ENCODE data around the gene SMARCA5. TPM values are rescaled to one million over a fixed set of nuclear protein-coding genes. Genes with fewer than 3 reads are reported as not detected.

SMARCA5 gene
- total and polyA plus RNA-seq, 9 of the 15 experiments (the other 6 are each of a cell fraction or from before 2014, with no cell fraction given): 21.6 to 57.8 (median 34.6) TPM

DNA sequence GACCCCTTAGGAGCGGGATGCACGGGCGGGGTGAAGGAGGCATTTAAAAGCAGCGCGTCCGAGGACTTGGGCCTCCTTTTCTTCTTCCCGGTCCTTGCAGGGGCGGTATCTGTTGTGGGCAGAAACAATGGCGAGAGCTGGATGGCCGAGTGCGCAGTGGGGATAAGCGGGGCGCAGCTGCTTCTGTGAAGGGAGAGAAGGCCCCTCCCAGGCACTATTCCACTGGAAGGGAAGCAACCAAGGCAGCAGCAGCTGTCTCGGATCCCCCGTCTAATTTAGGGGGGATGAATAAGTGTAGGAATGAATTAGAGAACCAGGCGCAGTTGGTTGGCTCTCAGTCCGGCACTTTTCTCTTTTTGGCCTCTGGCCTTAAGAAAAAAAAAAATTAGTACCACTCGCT lies 995 bp downstream of the SMARCA5 start (continued):
- TF ChIP-seq ZNF121 (CRISPR knock-in tag; conservative IDR thresholded peaks at IDR 0.05) (no peak), NRF1 (conservative IDR thresholded peaks at IDR 0.05 in 1 of 2, IDR thresholded peaks at IDR 0.05 in 1 of 2) (peak; percentile 33 to 39), ZNF239 (CRISPR knock-in tag; IDR thresholded peaks at IDR 0.05) (no peak), CBX1 (IDR thresholded peaks at IDR 0.05; ENCODE audit: low read depth) (no peak), NCOA4 (IDR thresholded peaks at IDR 0.05; ENCODE audit: partially characterized antibody) (no peak), HSF4 (CRISPR knock-in tag; IDR thresholded peaks at IDR 0.05; ENCODE audit: borderline replicate concordance) (no peak), MYC (IDR thresholded peaks at IDR 0.05; ENCODE audit: low read depth, low read length) (no peak), MYC (CRISPR knock-in tag; IDR thresholded peaks at IDR 0.05; ENCODE audit: borderline replicate concordance, low read depth) (no peak), SPI1 (IDR thresholded peaks at IDR 0.05; ENCODE audit: borderline replicate concordance, low read depth, low read length) (no peak), HMGN3 (IDR thresholded peaks at IDR 0.05; ENCODE audit: borderline replicate concordance, extremely low read depth, insufficient read length, low read depth, low read length) (no peak), FOXA1 (IDR thresholded peaks at IDR 0.05; ENCODE audit: borderline replicate concordance) (no peak), GABPA (tag; conservative IDR thresholded peaks at IDR 0.05; ENCODE audit: low read depth) (no peak), MYBL2 (IDR thresholded peaks at IDR 0.05; ENCODE audit: low read depth) (no peak), MYBL2 (CRISPR knock-in tag; IDR thresholded peaks at IDR 0.05; ENCODE audit: borderline replicate concordance) (no peak), ZC3H8 (IDR thresholded peaks at IDR 0.05) (no peak), TAL1 (IDR thresholded peaks at IDR 0.05) (peak; percentile 66), CBFA2T2 (conservative IDR thresholded peaks at IDR 0.05) (peak; percentile 60), E2F3 (CRISPR knock-in tag; IDR thresholded peaks at IDR 0.05) (no peak), HDAC3 (IDR thresholded peaks at IDR 0.05; ENCODE audit: borderline replicate concordance, partially characterized antibody) (no peak), GATA2 (CRISPR knock-in tag; IDR thresholded peaks at IDR 0.05) (0 out of 2 replicates have a peak, but pooled peaks have one; percentile 13), ARID1B (IDR thresholded peaks at IDR 0.05) (peak; percentile 71)
- TF ChIP-seq, protein P1, sequence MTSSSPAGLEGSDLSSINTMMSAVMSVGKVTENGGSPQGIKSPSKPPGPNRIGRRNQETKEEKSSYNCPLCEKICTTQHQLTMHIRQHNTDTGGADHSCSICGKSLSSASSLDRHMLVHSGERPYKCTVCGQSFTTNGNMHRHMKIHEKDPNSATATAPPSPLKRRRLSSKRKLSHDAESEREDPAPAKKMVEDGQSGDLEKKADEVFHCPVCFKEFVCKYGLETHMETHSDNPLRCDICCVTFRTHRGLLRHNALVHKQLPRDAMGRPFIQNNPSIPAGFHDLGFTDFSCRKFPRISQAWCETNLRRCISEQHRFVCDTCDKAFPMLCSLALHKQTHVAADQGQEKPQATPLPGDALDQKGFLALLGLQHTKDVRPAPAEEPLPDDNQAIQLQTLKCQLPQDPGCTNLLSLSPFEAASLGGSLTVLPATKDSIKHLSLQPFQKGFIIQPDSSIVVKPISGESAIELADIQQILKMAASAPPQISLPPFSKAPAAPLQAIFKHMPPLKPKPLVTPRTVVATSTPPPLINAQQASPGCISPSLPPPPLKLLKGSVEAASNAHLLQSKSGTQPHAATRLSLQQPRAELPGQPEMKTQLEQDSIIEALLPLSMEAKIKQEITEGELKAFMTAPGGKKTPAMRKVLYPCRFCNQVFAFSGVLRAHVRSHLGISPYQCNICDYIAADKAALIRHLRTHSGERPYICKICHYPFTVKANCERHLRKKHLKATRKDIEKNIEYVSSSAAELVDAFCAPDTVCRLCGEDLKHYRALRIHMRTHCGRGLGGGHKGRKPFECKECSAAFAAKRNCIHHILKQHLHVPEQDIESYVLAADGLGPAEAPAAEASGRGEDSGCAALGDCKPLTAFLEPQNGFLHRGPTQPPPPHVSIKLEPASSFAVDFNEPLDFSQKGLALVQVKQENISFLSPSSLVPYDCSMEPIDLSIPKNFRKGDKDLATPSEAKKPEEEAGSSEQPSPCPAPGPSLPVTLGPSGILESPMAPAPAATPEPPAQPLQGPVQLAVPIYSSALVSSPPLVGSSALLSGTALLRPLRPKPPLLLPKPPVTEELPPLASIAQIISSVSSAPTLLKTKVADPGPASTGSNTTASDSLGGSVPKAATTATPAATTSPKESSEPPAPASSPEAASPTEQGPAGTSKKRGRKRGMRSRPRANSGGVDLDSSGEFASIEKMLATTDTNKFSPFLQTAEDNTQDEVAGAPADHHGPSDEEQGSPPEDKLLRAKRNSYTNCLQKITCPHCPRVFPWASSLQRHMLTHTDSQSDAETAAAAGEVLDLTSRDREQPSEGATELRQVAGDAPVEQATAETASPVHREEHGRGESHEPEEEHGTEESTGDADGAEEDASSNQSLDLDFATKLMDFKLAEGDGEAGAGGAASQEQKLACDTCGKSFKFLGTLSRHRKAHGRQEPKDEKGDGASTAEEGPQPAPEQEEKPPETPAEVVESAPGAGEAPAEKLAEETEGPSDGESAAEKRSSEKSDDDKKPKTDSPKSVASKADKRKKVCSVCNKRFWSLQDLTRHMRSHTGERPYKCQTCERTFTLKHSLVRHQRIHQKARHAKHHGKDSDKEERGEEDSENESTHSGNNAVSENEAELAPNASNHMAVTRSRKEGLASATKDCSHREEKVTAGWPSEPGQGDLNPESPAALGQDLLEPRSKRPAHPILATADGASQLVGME (CRISPR knock-in tag; IDR thresholded peaks at IDR 0.05): no peak
- TF ChIP-seq, protein P2, sequence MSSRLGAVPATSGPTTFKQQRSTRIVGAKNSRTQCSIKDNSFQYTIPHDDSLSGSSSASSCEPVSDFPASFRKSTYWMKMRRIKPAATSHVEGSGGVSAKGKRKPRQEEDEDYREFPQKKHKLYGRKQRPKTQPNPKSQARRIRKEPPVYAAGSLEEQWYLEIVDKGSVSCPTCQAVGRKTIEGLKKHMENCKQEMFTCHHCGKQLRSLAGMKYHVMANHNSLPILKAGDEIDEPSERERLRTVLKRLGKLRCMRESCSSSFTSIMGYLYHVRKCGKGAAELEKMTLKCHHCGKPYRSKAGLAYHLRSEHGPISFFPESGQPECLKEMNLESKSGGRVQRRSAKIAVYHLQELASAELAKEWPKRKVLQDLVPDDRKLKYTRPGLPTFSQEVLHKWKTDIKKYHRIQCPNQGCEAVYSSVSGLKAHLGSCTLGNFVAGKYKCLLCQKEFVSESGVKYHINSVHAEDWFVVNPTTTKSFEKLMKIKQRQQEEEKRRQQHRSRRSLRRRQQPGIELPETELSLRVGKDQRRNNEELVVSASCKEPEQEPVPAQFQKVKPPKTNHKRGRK (tag; IDR thresholded peaks at IDR 0.05): no peak
- TF ChIP-seq, protein P3, sequence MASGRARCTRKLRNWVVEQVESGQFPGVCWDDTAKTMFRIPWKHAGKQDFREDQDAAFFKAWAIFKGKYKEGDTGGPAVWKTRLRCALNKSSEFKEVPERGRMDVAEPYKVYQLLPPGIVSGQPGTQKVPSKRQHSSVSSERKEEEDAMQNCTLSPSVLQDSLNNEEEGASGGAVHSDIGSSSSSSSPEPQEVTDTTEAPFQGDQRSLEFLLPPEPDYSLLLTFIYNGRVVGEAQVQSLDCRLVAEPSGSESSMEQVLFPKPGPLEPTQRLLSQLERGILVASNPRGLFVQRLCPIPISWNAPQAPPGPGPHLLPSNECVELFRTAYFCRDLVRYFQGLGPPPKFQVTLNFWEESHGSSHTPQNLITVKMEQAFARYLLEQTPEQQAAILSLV (tag; IDR thresholded peaks at IDR 0.05): no peak

Data from K562 (cell line).